Esophagus squamous epithelium (tissue), 4 donors: Measurements from ENCODE around the gene MRPL43.

Source experiments
- POLR2A ChIP-seq, 4 donors: fragments of 450-650 bp; IDR thresholded peaks; one replicate each; pipeline ENCODE4 v1.6.1; 2017; ENCODE audit warnings: antibody characterized with exemption in 4 of 4, mild to moderate bottlenecking in 4 of 4, moderate library complexity in 3 of 4
- TF ChIP-seq, protein P1 (sequence below), 6 experiments: fragments of 450-650 bp in 4 of 6; fragments of 200-600 bp in 2 of 6; sonication (generic) in 2 of 6; IDR thresholded peaks; one replicate each; pipeline ENCODE4 v1.5.1; 2016 to 2019; ENCODE audit warnings: antibody characterized with exemption in 6 of 6, mild to moderate bottlenecking in 4 of 6, moderate library complexity in 4 of 6

DNA sequence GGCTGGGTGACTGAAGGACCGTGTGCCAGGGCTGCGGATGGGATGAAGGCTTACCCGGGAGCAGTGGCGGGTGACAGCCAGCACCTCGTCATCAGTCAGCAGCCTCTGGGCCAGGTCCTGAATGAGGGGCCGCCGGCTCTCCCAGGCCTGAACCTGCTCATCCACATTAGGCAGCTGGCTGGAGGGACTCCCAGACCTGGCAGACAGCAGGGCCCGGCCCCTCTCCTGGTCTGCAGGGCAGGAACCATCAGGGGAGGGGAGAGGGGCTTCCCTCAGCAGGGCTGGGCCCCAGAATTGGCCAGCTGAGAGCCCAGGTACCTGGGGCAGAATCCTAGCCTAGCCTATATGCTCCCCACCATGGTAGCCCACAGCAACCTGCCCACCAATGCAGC is 28.3 kb upstream of the MRPL43 start:
- TF ChIP-seq, protein P1, sequence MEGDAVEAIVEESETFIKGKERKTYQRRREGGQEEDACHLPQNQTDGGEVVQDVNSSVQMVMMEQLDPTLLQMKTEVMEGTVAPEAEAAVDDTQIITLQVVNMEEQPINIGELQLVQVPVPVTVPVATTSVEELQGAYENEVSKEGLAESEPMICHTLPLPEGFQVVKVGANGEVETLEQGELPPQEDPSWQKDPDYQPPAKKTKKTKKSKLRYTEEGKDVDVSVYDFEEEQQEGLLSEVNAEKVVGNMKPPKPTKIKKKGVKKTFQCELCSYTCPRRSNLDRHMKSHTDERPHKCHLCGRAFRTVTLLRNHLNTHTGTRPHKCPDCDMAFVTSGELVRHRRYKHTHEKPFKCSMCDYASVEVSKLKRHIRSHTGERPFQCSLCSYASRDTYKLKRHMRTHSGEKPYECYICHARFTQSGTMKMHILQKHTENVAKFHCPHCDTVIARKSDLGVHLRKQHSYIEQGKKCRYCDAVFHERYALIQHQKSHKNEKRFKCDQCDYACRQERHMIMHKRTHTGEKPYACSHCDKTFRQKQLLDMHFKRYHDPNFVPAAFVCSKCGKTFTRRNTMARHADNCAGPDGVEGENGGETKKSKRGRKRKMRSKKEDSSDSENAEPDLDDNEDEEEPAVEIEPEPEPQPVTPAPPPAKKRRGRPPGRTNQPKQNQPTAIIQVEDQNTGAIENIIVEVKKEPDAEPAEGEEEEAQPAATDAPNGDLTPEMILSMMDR (IDR thresholded peaks at IDR 0.05), result no peak
- TF ChIP-seq POLR2A (IDR thresholded peaks at IDR 0.05), result no peak
